Neural cell (in vitro differentiated cells): Measurements from ENCODE around the gene GINS2. TPM values are rescaled to one million over a fixed set of nuclear protein-coding genes. Genes with fewer than 3 reads are reported as not detected.

Experiments
- H2AFZ ChIP-seq: fragments of 200-600, 300-800 bp; sonication (generic), shearing (Covaris generic); 2 replicates; pipeline ENCODE4 v1.6.0; 2014; ENCODE audit warnings: low read depth, mild to moderate bottlenecking, antibody characterized with exemption, low read length, moderate library complexity
- H3F3A ChIP-seq: fragments of 200-600 bp; shearing (Covaris generic); 2 replicates; pipeline ENCODE4 v1.6.1; 2016; ENCODE audit warnings: mild to moderate bottlenecking, moderate library complexity, mixed read lengths, antibody characterized with exemption, low read length; ENCODE audit not compliant: insufficient read depth, poor library complexity, severe bottlenecking
- H3K27ac ChIP-seq: fragments of 200-600, 300-800 bp; sonication (generic), shearing (Covaris generic); 2 replicates; pipeline ENCODE4 v1.5.1; 2014; ENCODE audit warnings: mild to moderate bottlenecking, low read length, moderate library complexity
- H3K27me3 ChIP-seq: fragments of 300-800, 200-600 bp; sonication (generic), shearing (Covaris generic); 2 replicates; pipeline ENCODE4 v1.6.0; 2014; ENCODE audit warnings: mild to moderate bottlenecking, low read depth, low read length, moderate library complexity; ENCODE audit not compliant: insufficient read depth
- H3K36me3 ChIP-seq: fragments of 300-800, 200-600 bp; sonication (generic), shearing (Covaris generic); 2 replicates; pipeline ENCODE4 v1.5.1; 2014; ENCODE audit warnings: mild to moderate bottlenecking, antibody characterized with exemption, low read length, moderate library complexity; ENCODE audit not compliant: insufficient read depth
- H3K4me2 ChIP-seq: fragments of 300-800, 200-600 bp; sonication (generic), shearing (Covaris generic); 2 replicates; pipeline ENCODE4 v1.6.0; 2014; ENCODE audit warnings: mild to moderate bottlenecking, low read length
- H3K4me3 ChIP-seq: fragments of 300-800, 200-600 bp; sonication (generic), shearing (Covaris generic); 2 replicates; pipeline ENCODE4 v1.5.1; 2014; ENCODE audit warnings: mild to moderate bottlenecking, low read length, moderate library complexity
- H3K79me2 ChIP-seq: fragments of 200-600 bp; shearing (Covaris generic); replicated peaks from 2 replicates; pipeline ENCODE4 v1.6.0; 2014; ENCODE audit warnings: mild to moderate bottlenecking, low read length, moderate library complexity; ENCODE audit not compliant: insufficient read depth
- H3K9ac ChIP-seq: fragments of 300-800, 200-600 bp; sonication (generic), shearing (Covaris generic); 2 replicates; pipeline ENCODE4 v1.6.1; 2016; ENCODE audit warnings: mild to moderate bottlenecking, low read length, mixed read lengths
- H3K9me2 ChIP-seq: fragments of 200-600 bp; shearing (Covaris generic); 2 replicates; pipeline ENCODE4 v1.6.1; 2016; ENCODE audit warnings: mild to moderate bottlenecking, low read length, mixed read lengths; ENCODE audit not compliant: insufficient read depth
- H3K9me3 ChIP-seq: fragments of 200-600, 300-800 bp; sonication (generic), shearing (Covaris generic); 2 replicates; pipeline ENCODE4 v1.6.1; 2016; ENCODE audit warnings: mild to moderate bottlenecking, mixed run types, low read length, moderate library complexity, mixed read lengths
- H4K20me1 ChIP-seq: fragments of 200-600 bp; shearing (Covaris generic); 2 replicates; pipeline ENCODE4 v1.6.1; 2016; ENCODE audit warnings: mild to moderate bottlenecking, mixed run types; ENCODE audit not compliant: insufficient read depth
- EP300 ChIP-seq: fragments of 450-650 bp; conservative IDR thresholded peaks from 2 replicates; pipeline ENCODE4 v1.6.1; 2014; ENCODE audit warnings: antibody characterized with exemption, mild to moderate bottlenecking, moderate library complexity; ENCODE audit not compliant: poor library complexity, severe bottlenecking
- EZH2 ChIP-seq: fragments of 200-600, 300-800 bp; shearing (Covaris generic), sonication (generic); IDR thresholded peaks from 2 replicates; pipeline ENCODE4 v1.6.1; 2014; ENCODE audit warnings: antibody characterized with exemption, low read length, borderline replicate concordance, mild to moderate bottlenecking; ENCODE audit not compliant: insufficient read depth, poor library complexity, severe bottlenecking
- MXI1 ChIP-seq: fragments of 450-650 bp; conservative IDR thresholded peaks from 2 replicates; pipeline ENCODE4 v1.6.1; 2014; ENCODE audit warnings: antibody characterized with exemption, mild to moderate bottlenecking; ENCODE audit not compliant: poor library complexity, severe bottlenecking
- POLR2AphosphoS5 ChIP-seq: IDR thresholded peaks from 2 replicates; pipeline ENCODE4 v1.6.1; 2012
- RAD21 ChIP-seq: fragments of 450-650 bp; conservative IDR thresholded peaks from 2 replicates; pipeline ENCODE4 v1.6.1; 2014; ENCODE audit warnings: antibody characterized with exemption, mild to moderate bottlenecking, moderate library complexity
- SMC3 ChIP-seq: fragments of 450-650 bp; conservative IDR thresholded peaks from 2 replicates; pipeline ENCODE4 v1.6.1; 2014; ENCODE audit warnings: antibody characterized with exemption, mild to moderate bottlenecking, moderate library complexity; ENCODE audit not compliant: poor library complexity
- TAF1 ChIP-seq: IDR thresholded peaks from 2 replicates; pipeline ENCODE4 v1.6.1; 2012; ENCODE audit warnings: low read depth
- polyA plus RNA-seq: library from polyadenylated mRNA; depleted of rRNA; stranded (reverse); fragments of >200 nt; gene quantifications from 2 replicates; pipeline ENCODE4 v1.2.3, GENCODE V29; 2014
- TF ChIP-seq, protein P1 (sequence below): IDR thresholded peaks from 2 replicates; pipeline ENCODE4 v1.6.1; 2012; ENCODE audit warnings: borderline replicate concordance
- TF ChIP-seq, protein P2 (sequence below): fragments of 450-650 bp; IDR thresholded peaks from 2 replicates; pipeline ENCODE4 v1.5.1; 2014; ENCODE audit warnings: antibody characterized with exemption, mild to moderate bottlenecking, moderate library complexity; ENCODE audit not compliant: poor library complexity, severe bottlenecking

GINS2 gene
- polyA plus RNA-seq, 1 donor from 2014 or later: 9.2 TPM

- H4K20me1 ChIP-seq: no peaks in the 10 kb centered on the region
- H3K27ac ChIP-seq: no peak overlapping the region
- H3K4me3 ChIP-seq: no peak overlapping the region
- no peaks in the 10 kb centered on the region for H3K79me2 ChIP-seq
- H2AFZ ChIP-seq: no peak overlapping the region
- H3F3A ChIP-seq: no peaks in the 10 kb centered on the region
- H3K27me3 ChIP-seq: no peaks in the 10 kb centered on the region
- TF ChIP-seq EZH2: no peak
- TF ChIP-seq MXI1: no peak
- no peak for TF ChIP-seq SMC3
- TF ChIP-seq TAF1: no peak
- TF ChIP-seq, protein P1, sequence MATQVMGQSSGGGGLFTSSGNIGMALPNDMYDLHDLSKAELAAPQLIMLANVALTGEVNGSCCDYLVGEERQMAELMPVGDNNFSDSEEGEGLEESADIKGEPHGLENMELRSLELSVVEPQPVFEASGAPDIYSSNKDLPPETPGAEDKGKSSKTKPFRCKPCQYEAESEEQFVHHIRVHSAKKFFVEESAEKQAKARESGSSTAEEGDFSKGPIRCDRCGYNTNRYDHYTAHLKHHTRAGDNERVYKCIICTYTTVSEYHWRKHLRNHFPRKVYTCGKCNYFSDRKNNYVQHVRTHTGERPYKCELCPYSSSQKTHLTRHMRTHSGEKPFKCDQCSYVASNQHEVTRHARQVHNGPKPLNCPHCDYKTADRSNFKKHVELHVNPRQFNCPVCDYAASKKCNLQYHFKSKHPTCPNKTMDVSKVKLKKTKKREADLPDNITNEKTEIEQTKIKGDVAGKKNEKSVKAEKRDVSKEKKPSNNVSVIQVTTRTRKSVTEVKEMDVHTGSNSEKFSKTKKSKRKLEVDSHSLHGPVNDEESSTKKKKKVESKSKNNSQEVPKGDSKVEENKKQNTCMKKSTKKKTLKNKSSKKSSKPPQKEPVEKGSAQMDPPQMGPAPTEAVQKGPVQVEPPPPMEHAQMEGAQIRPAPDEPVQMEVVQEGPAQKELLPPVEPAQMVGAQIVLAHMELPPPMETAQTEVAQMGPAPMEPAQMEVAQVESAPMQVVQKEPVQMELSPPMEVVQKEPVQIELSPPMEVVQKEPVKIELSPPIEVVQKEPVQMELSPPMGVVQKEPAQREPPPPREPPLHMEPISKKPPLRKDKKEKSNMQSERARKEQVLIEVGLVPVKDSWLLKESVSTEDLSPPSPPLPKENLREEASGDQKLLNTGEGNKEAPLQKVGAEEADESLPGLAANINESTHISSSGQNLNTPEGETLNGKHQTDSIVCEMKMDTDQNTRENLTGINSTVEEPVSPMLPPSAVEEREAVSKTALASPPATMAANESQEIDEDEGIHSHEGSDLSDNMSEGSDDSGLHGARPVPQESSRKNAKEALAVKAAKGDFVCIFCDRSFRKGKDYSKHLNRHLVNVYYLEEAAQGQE: no peak
- TF ChIP-seq POLR2AphosphoS5: no peak
- TF ChIP-seq, protein P2, sequence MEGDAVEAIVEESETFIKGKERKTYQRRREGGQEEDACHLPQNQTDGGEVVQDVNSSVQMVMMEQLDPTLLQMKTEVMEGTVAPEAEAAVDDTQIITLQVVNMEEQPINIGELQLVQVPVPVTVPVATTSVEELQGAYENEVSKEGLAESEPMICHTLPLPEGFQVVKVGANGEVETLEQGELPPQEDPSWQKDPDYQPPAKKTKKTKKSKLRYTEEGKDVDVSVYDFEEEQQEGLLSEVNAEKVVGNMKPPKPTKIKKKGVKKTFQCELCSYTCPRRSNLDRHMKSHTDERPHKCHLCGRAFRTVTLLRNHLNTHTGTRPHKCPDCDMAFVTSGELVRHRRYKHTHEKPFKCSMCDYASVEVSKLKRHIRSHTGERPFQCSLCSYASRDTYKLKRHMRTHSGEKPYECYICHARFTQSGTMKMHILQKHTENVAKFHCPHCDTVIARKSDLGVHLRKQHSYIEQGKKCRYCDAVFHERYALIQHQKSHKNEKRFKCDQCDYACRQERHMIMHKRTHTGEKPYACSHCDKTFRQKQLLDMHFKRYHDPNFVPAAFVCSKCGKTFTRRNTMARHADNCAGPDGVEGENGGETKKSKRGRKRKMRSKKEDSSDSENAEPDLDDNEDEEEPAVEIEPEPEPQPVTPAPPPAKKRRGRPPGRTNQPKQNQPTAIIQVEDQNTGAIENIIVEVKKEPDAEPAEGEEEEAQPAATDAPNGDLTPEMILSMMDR: no peak
- TF ChIP-seq RAD21: no peak
- no peak for TF ChIP-seq EP300
- H3K9ac ChIP-seq: no peak overlapping the region
- no peaks in the 10 kb centered on the region for H3K9me2 ChIP-seq
- no peaks in the 10 kb centered on the region for H3K36me3 ChIP-seq
- H3K4me2 ChIP-seq: no peak overlapping the region
- no peaks in the 10 kb centered on the region for H3K9me3 ChIP-seq
These were observed 18.9 kb upstream of the GINS2 start for GRCh38 chr16:85707528-85708095.

DNA sequence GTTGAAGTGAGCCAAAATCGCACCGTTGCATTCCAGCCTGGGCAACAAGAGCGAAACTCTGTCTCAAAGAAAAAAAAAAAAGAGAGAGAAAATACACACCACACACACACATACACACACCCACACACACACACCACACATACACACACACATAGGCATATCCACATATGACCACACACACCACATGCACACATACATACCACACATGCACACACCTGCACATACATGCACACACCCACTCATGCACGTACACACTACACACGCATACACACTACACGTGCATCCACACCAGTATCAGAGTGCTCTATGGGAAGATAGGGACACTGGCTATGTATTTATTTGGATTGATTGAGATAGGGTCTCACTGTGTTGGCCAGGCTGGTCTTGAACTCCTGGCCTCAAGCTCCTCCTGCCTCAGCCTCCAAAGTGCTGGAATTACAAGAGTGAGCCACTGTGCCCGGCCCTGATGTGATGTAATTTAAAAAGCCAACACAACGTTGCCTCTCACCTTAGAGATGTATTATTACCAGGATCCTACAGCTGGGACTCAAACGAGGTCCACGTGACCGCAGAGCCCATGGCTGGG is 17.8 kb upstream of the GINS2 start:
- no peaks in the 10 kb centered on the region for H4K20me1 ChIP-seq
- H3K36me3 ChIP-seq: no peaks in the 10 kb centered on the region
- no peaks in the 10 kb centered on the region for H3K27me3 ChIP-seq
- TF ChIP-seq MXI1 (no peak), POLR2AphosphoS5 (no peak), EP300 (no peak), SMC3 (no peak), RAD21 (no peak)
- TF ChIP-seq, protein P2: no peak
- no peaks in the 10 kb centered on the region for H3F3A ChIP-seq
- no peaks in the 10 kb centered on the region for H3K9me3 ChIP-seq
- no peaks in the 10 kb centered on the region for H3K79me2 ChIP-seq
- H3K9ac ChIP-seq: no peak overlapping the region
- H3K27ac ChIP-seq: no peak overlapping the region
- no peak overlapping the region for H3K4me3 ChIP-seq
- H3K9me2 ChIP-seq: no peaks in the 10 kb centered on the region
- H2AFZ ChIP-seq: no peak overlapping the region
- H3K4me2 ChIP-seq: no peak overlapping the region
